ENCODE results near the gene SMARCAD1. TPM values are rescaled to one million over a fixed set of nuclear protein-coding genes. Genes with fewer than 3 reads are reported as not detected.
A peak's percentile ranks its signal among the peaks of the same experiment; 100 is the strongest.

SMARCAD1 gene
- total and polyA plus RNA-seq, 2 of the 8 experiments (the other 6 are each of a cell fraction or from before 2014, with no cell fraction given), result 24.1 to 59.4 TPM

DNA sequence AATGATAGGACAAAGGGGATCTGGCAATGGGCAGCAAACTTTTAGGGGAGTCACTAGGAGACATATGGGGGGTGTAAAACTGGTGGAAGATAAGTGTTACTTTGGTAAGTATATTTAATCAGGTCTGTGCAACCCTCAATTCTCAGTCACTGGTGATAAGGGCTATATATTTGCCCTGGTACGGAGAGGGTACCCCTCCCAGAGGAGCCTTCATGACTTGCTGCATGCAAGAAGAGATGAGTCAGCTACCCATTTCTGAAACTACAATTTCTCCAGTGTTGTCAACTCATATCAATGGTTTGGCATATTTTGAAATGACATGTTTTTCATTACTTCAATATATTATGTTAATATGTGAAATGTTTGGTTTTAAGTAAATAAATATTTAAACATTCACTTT, 14.3 kb downstream of the SMARCAD1 start:
- Histone ChIP-seq H2AFZ (ENCODE audit: low read length) (no peak overlapping the region), H2BK120ac (replicated peaks; ENCODE audit: low read depth, low read length) (no peak overlapping the region), H3K4me2 (ENCODE audit: insufficient read depth in 1 of 2, low read depth in 2 of 2, low read length in 2 of 2) (no peak overlapping the region), H3K9ac (replicated peaks in 1 of 4; ENCODE audit: extremely low read depth in 1 of 4, low read depth in 3 of 4, low read length in 3 of 4) (no peak overlapping the region), H3K4me3 (ENCODE audit: extremely low read depth in 1 of 4, insufficient read depth in 2 of 4, low read depth in 3 of 4, low read length in 4 of 4) (no peak overlapping the region), H3K56ac (replicated peaks; ENCODE audit: insufficient read length, low read depth, low read length) (no peak overlapping the region), H2BK15ac (ENCODE audit: low read length) (no peak overlapping the region), H3K14ac (ENCODE audit: insufficient read length) (no peak overlapping the region), H3K36me3 (ENCODE audit: control insufficient read depth in 2 of 4, insufficient read depth in 4 of 4, low read length in 3 of 4) (peaks cover 0 to 44% (median 5%) of the 10 kb centered on the region in 4 experiments; a peak in 4 of 8 replicates), H3K27me3 (replicated peaks in 1 of 4; ENCODE audit: control insufficient read depth in 3 of 4, extremely low read depth in 1 of 4, insufficient read depth in 3 of 4, low read length in 3 of 4) (no peaks in the 10 kb centered on the region), H2AK5ac (ENCODE audit: low read depth, low read length) (no peak overlapping the region), H4K91ac (replicated peaks; ENCODE audit: insufficient read length, low read length) (no peak overlapping the region), H4K8ac (ENCODE audit: extremely low read depth, insufficient read depth, low read length) (no peak overlapping the region), H4K20me1 (replicated peaks in 1 of 2; ENCODE audit: control insufficient read depth in 1 of 2, insufficient read depth in 2 of 2, low read length in 2 of 2) (peaks cover 3% of the 10 kb centered on the region in 2 experiments), H3K23me2 (ENCODE audit: low read depth, low read length) (no peaks in the 10 kb centered on the region), H3K18ac (ENCODE audit: extremely low read depth, low read length) (no peak overlapping the region), H3K4me1 (replicated peaks in 1 of 4; ENCODE audit: control insufficient read depth in 3 of 4, insufficient read depth in 4 of 4, low read length in 3 of 4) (no peaks in the 10 kb centered on the region), H3K79me1 (ENCODE audit: low read depth, low read length) (no peaks in the 10 kb centered on the region; the same call in none of the 2 replicates), H3K23ac (ENCODE audit: insufficient read length) (no peak overlapping the region), H3K27ac (ENCODE audit: low read depth, low read length) (no peak overlapping the region), H4K5ac (ENCODE audit: insufficient read length, low read depth, low read length) (no peak overlapping the region), H2BK5ac (ENCODE audit: low read depth, low read length) (no peak overlapping the region), H2BK12ac (ENCODE audit: low read depth, low read length) (no peak overlapping the region), H2BK20ac (ENCODE audit: low read length) (no peak overlapping the region), H3K9me3 (ENCODE audit: insufficient read depth in 2 of 2, low read depth in 1 of 2, low read length in 1 of 2) (no peaks in the 10 kb centered on the region), H3K79me2 (ENCODE audit: control insufficient read depth in 1 of 2, insufficient read depth in 2 of 2, low read length in 2 of 2) (peaks cover 0 to 80% of the 10 kb centered on the region in 2 experiments; a peak in 2 of 4 replicates), H3K4ac (replicated peaks; ENCODE audit: insufficient read length, low read depth, low read length) (no peak overlapping the region)
- TF ChIP-seq POLR2A (IDR thresholded peaks at IDR 0.05; ENCODE audit: control extremely low read depth in 1 of 2, low read depth in 2 of 2, low read length in 2 of 2), result peak in 1 of 2 experiments; percentile 45; a peak in 2 of 3 replicates
- no peak for TF ChIP-seq GTF2F1 (IDR thresholded peaks at IDR 0.05; ENCODE audit: borderline replicate concordance, low read depth, low read length)
- ChIA-PET POLR2A (ENCODE audit: partially characterized antibody) (interaction anchor here (1.1 to 2.1 kb wide), 2 partner anchors 14 to 16 kb away, joined by 3 to 8 read pairs; partner anchors contain the start of gene SMARCAD1), CTCF (ENCODE audit: partially characterized antibody) (no interaction called here)
- FAIRE-seq (no peak), DNase-seq (ENCODE audit: low read depth in 1 of 2, low spot score in 2 of 2) (no peak)
- WGBS, 2 experiments (ENCODE audit: extremely low coverage in 1 of 2, insufficient coverage in 1 of 2, insufficient read length in 1 of 2, insufficient replicate concordance in 2 of 2, low coverage in 1 of 2, low lambda C conversion rate in 2 of 2, missing lambda C conversion rate in 1 of 2), result 95% methylated on average over 1 of the region's 1 CpG; no CpG with 5 or more reads in 1 of the 2 experiments

Measured in H1 (cell line).